Upper lobe of left lung (tissue), 6 donors: ENCODE data around the gene PDLIM1. TPM values are rescaled to one million over a fixed set of nuclear protein-coding genes. Genes with fewer than 3 reads are reported as not detected.

Experiments used
- ATAC-seq, 2 donors: fragments of 200-7000 bp; cut with Tn5 transposase; one replicate each; pipeline ENCODE4 v1.9.1; 2022; ENCODE audit warnings: mild to moderate bottlenecking in 2 of 2, moderate library complexity in 2 of 2; ENCODE audit not compliant: low FRiP score in 2 of 2
- DNase-seq, 2 donors: peaks; one replicate each; pipeline ENCODE4 v3.0.0-alpha.2; 2019 to 2020
- H3K27ac ChIP-seq, 4 donors: fragments of 200-600 bp; sonication (generic); one replicate each; pipeline ENCODE4 v1.5.1; 2016 to 2019
- H3K27me3 ChIP-seq, 4 donors: fragments of 200-600 bp; sonication (generic); one replicate each; pipeline ENCODE4 v1.5.1; 2017 to 2019
- H3K36me3 ChIP-seq, 4 donors: fragments of 200-600 bp; sonication (generic); one replicate each; pipeline ENCODE4 v1.5.1; 2016 to 2019
- H3K4me1 ChIP-seq, 4 donors: fragments of 200-600 bp; sonication (generic); one replicate each; pipeline ENCODE4 v1.5.1; 2018 to 2019
- H3K4me3 ChIP-seq, 4 donors: fragments of 200-600 bp; sonication (generic); one replicate each; pipeline ENCODE4 v1.5.1; 2017 to 2019; ENCODE audit warnings: mild to moderate bottlenecking in 2 of 4, moderate library complexity in 1 of 4
- H3K9me3 ChIP-seq, 4 donors: fragments of 200-600 bp; sonication (generic); one replicate each; pipeline ENCODE4 v1.5.1; 2018 to 2019
- CTCF ChIP-seq, 6 experiments: fragments of 450-650 bp in 4 of 6; fragments of 200-600 bp in 2 of 6; sonication (generic) in 2 of 6; IDR thresholded peaks; one replicate each; pipeline ENCODE4 v1.5.1; 2016 to 2019; ENCODE audit warnings: antibody characterized with exemption in 6 of 6
- EP300 ChIP-seq, 4 donors: sonication (generic); formaldehyde crosslinking; IDR thresholded peaks; one replicate each; pipeline ENCODE4 v1.5.1; 2017; ENCODE audit warnings: antibody characterized with exemption in 4 of 4, control low read depth in 2 of 4
- POLR2A ChIP-seq, 4 donors: fragments of 450-650 bp; IDR thresholded peaks; one replicate each; pipeline ENCODE4 v1.5.1; 2016 to 2017; ENCODE audit warnings: antibody characterized with exemption in 4 of 4, mild to moderate bottlenecking in 2 of 4
- POLR2AphosphoS5 ChIP-seq, 2 donors: sonication (generic); formaldehyde crosslinking; IDR thresholded peaks; one replicate each; pipeline ENCODE4 v1.5.1; 2017; ENCODE audit warnings: antibody characterized with exemption in 2 of 2
- WGBS, 2 donors: methylation state at CpG; one replicate each; pipeline ENCODE4 v1.1.5; 2017 to 2018; 5-methylcytosine and 5-hydroxymethylcytosine counted together
- total RNA-seq, 6 donors: library from RNA; depleted of rRNA in 4 of 6; stranded (reverse); fragments of >200 nt in 4 of 6; gene quantifications; one replicate each; pipeline versions ENCODE4 v1.1.0 to v1.2.1, GENCODE V29; 2016 to 2021
- donor health status: DM: no; HTN: no; CAD: no; lungs with moderate emphysema.
- donor health status: DM: no; HTN: yes; CAD: no; lungs with severe emphysema.

The PDLIM1 gene
- total RNA-seq, 6 donors from 2014 or later: 78.6 to 239 (median 178) TPM

GRCh38 chr10:95196046-95196445, 94.8 kb downstream of the PDLIM1 start:
- no peak for TF ChIP-seq POLR2A (IDR thresholded peaks at IDR 0.05)
- TF ChIP-seq CTCF (IDR thresholded peaks at IDR 0.05): no peak
- no peak for TF ChIP-seq EP300 (IDR thresholded peaks at IDR 0.05)
- no peak for TF ChIP-seq POLR2AphosphoS5 (IDR thresholded peaks at IDR 0.05)
- no peaks in the 10 kb centered on the region for H3K4me1 ChIP-seq
- ATAC-seq: no peak
- WGBS, 2 donors: 63 to 74% methylated on average over 3 of the region's 3 CpGs
- H3K27ac ChIP-seq: no peak overlapping the region
- no peaks in the 10 kb centered on the region for H3K36me3 ChIP-seq
- no peak overlapping the region for H3K4me3 ChIP-seq
- H3K9me3 ChIP-seq: no peaks in the 10 kb centered on the region
- no peaks in the 10 kb centered on the region for H3K27me3 ChIP-seq
- DNase-seq: no peak

GRCh38 chr10:95193944-95194343, 96.9 kb downstream of the PDLIM1 start, which contains the start of gene ACSM6:
Gene ACSM6 (plus strand): TSS chr10:95194238. CDS start chr10:95194486, 248 bp downstream.
- H3K27ac ChIP-seq: no peak within 1 kb of the TSS
- no peak for ATAC-seq
- no peak for TF ChIP-seq POLR2AphosphoS5 (IDR thresholded peaks at IDR 0.05)
- TF ChIP-seq POLR2A (IDR thresholded peaks at IDR 0.05): no peak
- TF ChIP-seq CTCF (IDR thresholded peaks at IDR 0.05): no peak
- no peak for TF ChIP-seq EP300 (IDR thresholded peaks at IDR 0.05)
- no peaks in the 10 kb centered on the region for H3K36me3 ChIP-seq
- H3K9me3 ChIP-seq: no peaks in the 10 kb centered on the region
- no peaks in the 10 kb centered on the region for H3K27me3 ChIP-seq
- no peak within 1 kb of the TSS for H3K4me3 ChIP-seq
- DNase-seq: no peak
- H3K4me1 ChIP-seq: no peaks in the 10 kb centered on the region
- WGBS, 2 donors: 77 to 85% methylated on average over 1 of the region's 1 CpG

GRCh38 chr10:95188593-95188992, 102.2 kb downstream of the PDLIM1 start:
- Histone ChIP-seq H3K27me3 (no peaks in the 10 kb centered on the region), H3K36me3 (no peaks in the 10 kb centered on the region), H3K9me3 (no peaks in the 10 kb centered on the region), H3K27ac (no peak overlapping the region), H3K4me1 (peaks cover 4 to 8% (median 6%) of the 10 kb centered on the region in 4 donors), H3K4me3 (no peak overlapping the region)
- ATAC-seq (peak in 1 of 2 donors; percentile 76), DNase-seq (no peak)
- no peak for TF ChIP-seq POLR2A (IDR thresholded peaks at IDR 0.05)
- TF ChIP-seq EP300 (IDR thresholded peaks at IDR 0.05): no peak
- TF ChIP-seq POLR2AphosphoS5 (IDR thresholded peaks at IDR 0.05): no peak
- TF ChIP-seq CTCF (IDR thresholded peaks at IDR 0.05): no peak

- Histone ChIP-seq H3K9me3 (no peaks in the 10 kb centered on the region), H3K27me3 (no peaks in the 10 kb centered on the region), H3K27ac (peak overlapping the region in 1 of 4 donors; percentile 10), H3K4me3 (no peak overlapping the region), H3K4me1 (peaks cover 4 to 17% (median 9%) of the 10 kb centered on the region in 4 donors), H3K36me3 (no peaks in the 10 kb centered on the region)
- TF ChIP-seq POLR2AphosphoS5 (IDR thresholded peaks at IDR 0.05): no peak
- no peak for TF ChIP-seq EP300 (IDR thresholded peaks at IDR 0.05)
- no peak for TF ChIP-seq CTCF (IDR thresholded peaks at IDR 0.05)
- no peak for TF ChIP-seq POLR2A (IDR thresholded peaks at IDR 0.05)
- 71 to 77% methylated on average over 3 of the region's 3 CpGs for WGBS, 2 donors
- DNase-seq (no peak), ATAC-seq (peak in 1 of 2 donors; percentile 54)
Observed at GRCh38 chr10:95187617-95188016, 103.2 kb downstream of the PDLIM1 start.

Other genes starting within 250 kb of the PDLIM1 start
- 1 to 10 TPM in 1 of 6 donors, under 1 TPM in 4, not detected in 1; 0.44 to 1.4 (median 0.49) TPM for gene CYP2C8, start 221.5 kb downstream of the PDLIM1 start, total RNA-seq
- not detected for gene ACSM6, start 96.8 kb downstream of the PDLIM1 start, total RNA-seq